Measurements from ENCODE around the gene CDC42SE2.

The CDC42SE2 gene

GRCh38 chr5:131316026-131316425, 52.2 kb downstream of the CDC42SE2 start:
- peaks cover 98% of the 10 kb centered on the region for H3K79me2 ChIP-seq (ENCODE audit: low read length)
- peaks cover 92% of the 10 kb centered on the region for H4K20me1 ChIP-seq (ENCODE audit: insufficient read depth, low read length)
- no peaks in the 10 kb centered on the region for H3K27me3 ChIP-seq (ENCODE audit: low read depth, low read length)
- H3K4me1 ChIP-seq (ENCODE audit: low read length), result peaks cover 5% of the 10 kb centered on the region
- H2AFZ ChIP-seq (ENCODE audit: low read depth, low read length), result no peak overlapping the region
- no peaks in the 10 kb centered on the region for H3K9me3 ChIP-seq (ENCODE audit: insufficient read depth, low read length)
- H3K36me3 ChIP-seq (replicated peaks; ENCODE audit: low read depth, low read length), result peaks cover 41% of the 10 kb centered on the region
- H3K4me3 ChIP-seq (ENCODE audit: low read length), result no peak overlapping the region
- no peak overlapping the region for H3K4me2 ChIP-seq (ENCODE audit: low read length)
- H3K9ac ChIP-seq (ENCODE audit: low read length), result no peak overlapping the region
- no peak for TF ChIP-seq CTCF (IDR thresholded peaks at IDR 0.05; ENCODE audit: low read depth, low read length)
- no peak for TF ChIP-seq EZH2phosphoT487 (IDR thresholded peaks at IDR 0.05; ENCODE audit: low read depth)
- no peak overlapping the region for H3K27ac ChIP-seq (ENCODE audit: low read length)

DNA sequence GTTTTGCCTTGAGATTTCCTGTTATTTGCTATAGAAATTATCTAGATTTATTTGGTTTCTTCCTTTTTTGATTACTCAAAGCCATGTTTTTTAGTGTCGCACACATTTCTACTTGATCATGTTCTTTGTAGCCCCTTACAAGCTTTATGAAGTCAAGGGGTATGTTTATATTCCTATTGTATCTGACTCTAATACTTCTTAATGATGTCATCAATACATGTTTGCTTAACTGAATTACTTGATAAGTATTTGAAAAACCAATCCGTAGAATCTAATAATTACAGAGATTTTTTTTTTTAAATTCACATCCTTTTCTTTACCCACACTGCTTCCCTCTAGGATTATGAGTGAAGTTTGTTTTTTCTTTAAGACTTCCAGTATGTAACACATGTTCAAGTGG, 53.0 kb downstream of the CDC42SE2 start:
- Histone ChIP-seq H4K20me1 (ENCODE audit: insufficient read depth, low read length) (peaks cover 95% of the 10 kb centered on the region), H2AFZ (ENCODE audit: low read depth, low read length) (no peak overlapping the region)

GRCh38 chr5:131318455-131318854, 54.6 kb downstream of the CDC42SE2 start:
- H3K9me3 ChIP-seq (ENCODE audit: insufficient read depth, low read length), result no peaks in the 10 kb centered on the region
- H3K79me2 ChIP-seq (ENCODE audit: low read length), result peaks cover 100% of the 10 kb centered on the region
- H3K4me2 ChIP-seq (ENCODE audit: low read length), result no peak overlapping the region
- H3K36me3 ChIP-seq (replicated peaks; ENCODE audit: low read depth, low read length), result peaks cover 50% of the 10 kb centered on the region
- H3K4me1 ChIP-seq (ENCODE audit: low read length), result peaks cover 23% of the 10 kb centered on the region
- H3K4me3 ChIP-seq (ENCODE audit: low read length), result no peak overlapping the region
- peaks cover 94% of the 10 kb centered on the region for H4K20me1 ChIP-seq (ENCODE audit: insufficient read depth, low read length)
- H3K9ac ChIP-seq (ENCODE audit: low read length), result no peak overlapping the region
- no peaks in the 10 kb centered on the region for H3K27me3 ChIP-seq (ENCODE audit: low read depth, low read length)
- H3K27ac ChIP-seq (ENCODE audit: low read length), result no peak overlapping the region
- no peak overlapping the region for H2AFZ ChIP-seq (ENCODE audit: low read depth, low read length)
- TF ChIP-seq EZH2phosphoT487 (IDR thresholded peaks at IDR 0.05; ENCODE audit: low read depth) (no peak), CTCF (IDR thresholded peaks at IDR 0.05; ENCODE audit: low read depth, low read length) (no peak)

More for the DNA sequence above, 53.0 kb downstream of the CDC42SE2 start:
- Histone ChIP-seq H3K4me1 (ENCODE audit: low read length) (peaks cover 12% of the 10 kb centered on the region), H3K9ac (ENCODE audit: low read length) (no peak overlapping the region), H3K79me2 (ENCODE audit: low read length) (peaks cover 100% of the 10 kb centered on the region), H3K4me2 (ENCODE audit: low read length) (no peak overlapping the region), H3K4me3 (ENCODE audit: low read length) (no peak overlapping the region), H3K9me3 (ENCODE audit: insufficient read depth, low read length) (no peaks in the 10 kb centered on the region), H3K36me3 (replicated peaks; ENCODE audit: low read depth, low read length) (peaks cover 47% of the 10 kb centered on the region), H3K27ac (ENCODE audit: low read length) (no peak overlapping the region), H3K27me3 (ENCODE audit: low read depth, low read length) (no peaks in the 10 kb centered on the region)
- TF ChIP-seq EZH2phosphoT487 (IDR thresholded peaks at IDR 0.05; ENCODE audit: low read depth), result no peak
- TF ChIP-seq CTCF (IDR thresholded peaks at IDR 0.05; ENCODE audit: low read depth, low read length), result no peak

- Histone ChIP-seq H3K4me2 (ENCODE audit: low read length) (no peak overlapping the region), H3K9me3 (ENCODE audit: insufficient read depth, low read length) (no peaks in the 10 kb centered on the region), H3K4me1 (ENCODE audit: low read length) (peaks cover 23% of the 10 kb centered on the region), H3K27ac (ENCODE audit: low read length) (peak overlapping the region; percentile 37; the same call in 1 of the 2 replicates), H4K20me1 (ENCODE audit: insufficient read depth, low read length) (peaks cover 94% of the 10 kb centered on the region), H3K9ac (ENCODE audit: low read length) (no peak overlapping the region), H3K4me3 (ENCODE audit: low read length) (no peak overlapping the region), H3K79me2 (ENCODE audit: low read length) (peaks cover 100% of the 10 kb centered on the region), H3K27me3 (ENCODE audit: low read depth, low read length) (no peaks in the 10 kb centered on the region), H2AFZ (ENCODE audit: low read depth, low read length) (no peak overlapping the region), H3K36me3 (replicated peaks; ENCODE audit: low read depth, low read length) (peaks cover 46% of the 10 kb centered on the region)
- no peak for TF ChIP-seq CTCF (IDR thresholded peaks at IDR 0.05; ENCODE audit: low read depth, low read length)
- no peak for TF ChIP-seq EZH2phosphoT487 (IDR thresholded peaks at IDR 0.05; ENCODE audit: low read depth)
These were observed 57.2 kb downstream of the CDC42SE2 start for GRCh38 chr5:131321066-131321465.
